ENCODE measurements around the gene STK16.

- no peak for TF ChIP-seq CTCF (IDR thresholded peaks at IDR 0.05)
- TF ChIP-seq EZH2phosphoT487 (IDR thresholded peaks at IDR 0.05) = no peak
- no peak for TF ChIP-seq EZH2 (IDR thresholded peaks at IDR 0.05)
These were observed 50.9 kb downstream of the STK16 start for GRCh38 chr2:219296142-219296541.
